ENCODE data around the gene TNFSF12. TPM values are rescaled to one million over a fixed set of nuclear protein-coding genes. Genes with fewer than 3 reads are reported as not detected.
A peak's percentile ranks its signal among the peaks of the same experiment; 100 is the strongest.

The TNFSF12 gene
- total and polyA plus RNA-seq, 9 of the 15 experiments (the other 6 are each of a cell fraction or from before 2014, with no cell fraction given): 0.03 to 0.95 (median 0.19) TPM; not detected in 3

GRCh38 chr17:7561028-7561575, 12.2 kb downstream of the TNFSF12 start (continued):
- peak; percentile 59 for TF ChIP-seq REST (IDR thresholded peaks at IDR 0.05; ENCODE audit: borderline replicate concordance)
- no peak for TF ChIP-seq REST (CRISPR knock-in tag; IDR thresholded peaks at IDR 0.05; ENCODE audit: low read depth)
- no peak for TF ChIP-seq ZNF780A (CRISPR knock-in tag; IDR thresholded peaks at IDR 0.05)
- TF ChIP-seq DEAF1 (CRISPR knock-in tag; IDR thresholded peaks at IDR 0.05): peak; percentile 68
- TF ChIP-seq CREB1 (IDR thresholded peaks at IDR 0.05): 0 out of 2 replicates have a peak, but pooled peaks have one; percentile 19
- peak; percentile 29; the same call in 1 of the 2 replicates for TF ChIP-seq CREB1 (CRISPR knock-in tag; IDR thresholded peaks at IDR 0.05)
- TF ChIP-seq FUS (optimal IDR thresholded peaks at IDR 0.05; ENCODE audit: low read depth, low read length): no peak
- TF ChIP-seq ZNF398 (CRISPR knock-in tag; IDR thresholded peaks at IDR 0.05): no peak
- no peak for TF ChIP-seq ZBED1 (IDR thresholded peaks at IDR 0.05)
- no peak for TF ChIP-seq JUND (IDR thresholded peaks at IDR 0.05; ENCODE audit: borderline replicate concordance, low read depth, low read length)
- no peak for TF ChIP-seq JUND (tag; IDR thresholded peaks at IDR 0.05; ENCODE audit: borderline replicate concordance, low read depth, low read length)
- no peak for TF ChIP-seq TCF7L2 (IDR thresholded peaks at IDR 0.05; ENCODE audit: low read depth, low read length)
- no peak for TF ChIP-seq ZNF212 (CRISPR knock-in tag; IDR thresholded peaks at IDR 0.05)
- no peak for TF ChIP-seq UBTF (IDR thresholded peaks at IDR 0.05; ENCODE audit: borderline replicate concordance in 1 of 2, low read depth in 2 of 2, low read length in 2 of 2)
- TF ChIP-seq HNRNPK (IDR thresholded peaks at IDR 0.05; ENCODE audit: low read depth, low read length, poor library complexity, severe bottlenecking): no peak
